UCSD-AML1 (cell line): ENCODE data around the gene RNF215.

ENCODE experiments used
- DNase-seq: peaks from one replicate; lab custom pipeline; 2025; ENCODE audit not compliant: unreplicated experiment; lab: John Stamatoyannopoulos, UW

Gene RNF215

GRCh38 chr22:30386960-30387827 lies at the start of gene RNF215:
RNF215 (minus strand) TSS chr22:30387411; CDS start chr22:30387313, 98 bp downstream.
- peak; percentile 89 for DNase-seq

- DNase-seq, result no peak
These were observed 49.0 kb upstream of the RNF215 start for GRCh38 chr22:30436196-30436595.

- peak; percentile 83 for DNase-seq
These were observed 48.5 kb upstream of the RNF215 start for GRCh38 chr22:30435674-30436126.

DNA sequence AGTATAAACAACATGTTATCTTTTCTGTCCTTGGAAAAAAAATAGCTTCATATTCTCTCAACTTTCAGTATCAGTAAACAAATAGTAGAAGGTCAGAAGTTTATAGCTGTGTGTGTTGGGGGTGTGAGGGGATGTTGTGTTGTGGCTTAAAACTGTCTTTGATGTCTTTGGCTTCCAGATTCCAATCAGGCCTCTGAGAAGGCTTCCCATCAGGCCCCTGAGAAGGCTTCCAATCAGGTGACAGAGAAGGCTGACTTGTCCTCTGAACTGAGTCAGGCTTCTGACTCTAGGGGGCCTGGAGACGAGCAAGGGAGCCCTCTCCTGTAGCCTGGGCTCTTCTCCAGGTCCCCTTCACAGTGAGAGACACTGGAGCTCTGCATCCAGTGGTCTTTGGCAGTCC lies 47.6 kb upstream of the RNF215 start:
- DNase-seq, result no peak

GRCh38 chr22:30433773-30434172 lies 46.6 kb upstream of the RNF215 start:
- DNase-seq, result no peak

GRCh38 chr22:30433227-30433626 lies 46.0 kb upstream of the RNF215 start:
- DNase-seq, result no peak

DNA sequence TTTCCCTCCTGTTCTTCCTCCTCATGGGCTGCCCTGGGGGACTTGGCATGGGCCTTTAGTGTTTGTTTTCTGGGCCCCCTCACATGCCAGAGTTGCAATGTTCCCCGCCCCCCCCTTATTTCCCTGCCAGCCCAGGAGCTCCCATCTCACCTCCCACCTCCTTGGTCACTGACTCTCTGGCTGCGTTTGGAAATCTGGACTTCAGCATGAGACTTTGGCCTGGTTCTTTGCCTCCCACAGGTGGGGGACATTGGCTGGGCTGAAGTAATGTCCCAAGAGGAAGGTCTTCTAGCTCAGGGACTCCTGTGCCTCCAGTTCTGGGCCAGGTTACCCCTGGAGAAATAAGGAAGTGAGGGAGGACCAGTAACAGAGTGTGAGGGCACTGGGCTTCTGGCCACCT lies 45.3 kb upstream of the RNF215 start:
- DNase-seq, result no peak

- no peak for DNase-seq
These were observed 44.9 kb upstream of the RNF215 start for GRCh38 chr22:30432096-30432495.

GRCh38 chr22:30430933-30431332 lies 43.7 kb upstream of the RNF215 start:
- DNase-seq, result no peak

GRCh38 chr22:30429887-30430286 lies 42.7 kb upstream of the RNF215 start:
- DNase-seq, result no peak

DNA sequence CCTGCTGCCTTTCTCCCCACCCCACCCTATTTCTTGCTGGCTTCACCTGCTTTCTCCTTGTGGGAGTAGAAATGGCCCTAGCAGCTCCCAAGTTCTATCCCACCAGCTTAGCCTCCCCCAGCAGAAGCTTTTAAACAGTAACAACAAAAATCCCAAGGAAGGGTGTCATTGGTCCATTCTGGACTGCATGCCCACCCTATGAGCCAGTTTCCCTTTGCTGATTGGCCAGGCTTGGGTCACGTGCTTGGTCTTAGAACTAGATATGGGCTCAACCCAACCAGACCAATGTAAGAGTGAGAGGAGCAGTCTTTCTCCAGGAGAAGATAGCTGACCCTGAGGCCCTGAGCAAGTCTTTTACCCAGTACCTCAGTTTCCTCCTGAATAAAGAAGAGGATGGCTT lies 40.7 kb upstream of the RNF215 start:
- DNase-seq, result no peak

DNA sequence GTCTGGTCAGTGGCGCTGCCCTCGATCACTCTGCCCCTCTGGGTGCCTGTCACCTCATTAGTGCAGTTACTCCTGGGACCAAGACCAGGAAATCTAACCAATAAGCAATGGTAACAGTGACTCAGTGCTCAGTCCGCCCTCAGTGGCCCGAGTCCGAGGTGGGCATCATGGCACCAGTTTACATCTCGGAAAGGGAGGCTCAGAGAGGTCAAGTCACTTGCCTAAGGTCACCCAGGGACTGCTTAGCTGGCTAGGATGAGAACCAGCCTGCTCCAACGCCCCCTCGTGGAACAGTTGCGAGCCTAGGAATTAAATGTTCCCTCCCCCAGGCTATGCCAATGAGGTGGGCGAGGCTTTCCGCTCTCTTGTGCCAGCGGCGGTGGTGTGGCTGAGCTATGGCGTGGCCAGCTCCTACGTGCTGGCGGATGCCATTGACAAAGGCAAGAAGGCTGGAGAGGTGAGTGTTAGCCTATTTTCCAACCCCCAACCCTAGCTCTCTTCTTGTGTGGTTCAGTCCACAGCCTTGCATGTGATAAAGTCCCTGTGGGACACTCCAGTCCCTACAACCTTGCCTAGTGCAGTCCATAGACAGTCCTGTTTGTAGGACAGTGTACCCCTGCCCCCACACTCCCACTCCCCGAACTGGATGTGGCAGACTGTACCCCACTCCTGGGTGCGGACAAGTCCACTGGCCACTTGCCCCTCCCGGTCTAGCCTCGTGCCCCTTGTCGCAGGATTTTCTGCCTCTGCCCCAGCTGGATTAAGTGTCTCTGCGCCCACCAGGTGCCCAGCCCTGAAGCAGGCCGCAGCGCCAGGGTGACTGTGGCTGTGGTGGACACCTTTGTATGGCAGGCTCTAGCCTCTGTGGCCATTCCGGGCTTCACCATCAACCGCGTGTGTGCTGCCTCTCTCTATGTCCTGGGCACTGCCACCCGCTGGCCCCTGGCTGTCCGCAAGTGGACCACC lies 39.5 kb upstream of the RNF215 start:
- peak; percentile 76 for DNase-seq

DNA sequence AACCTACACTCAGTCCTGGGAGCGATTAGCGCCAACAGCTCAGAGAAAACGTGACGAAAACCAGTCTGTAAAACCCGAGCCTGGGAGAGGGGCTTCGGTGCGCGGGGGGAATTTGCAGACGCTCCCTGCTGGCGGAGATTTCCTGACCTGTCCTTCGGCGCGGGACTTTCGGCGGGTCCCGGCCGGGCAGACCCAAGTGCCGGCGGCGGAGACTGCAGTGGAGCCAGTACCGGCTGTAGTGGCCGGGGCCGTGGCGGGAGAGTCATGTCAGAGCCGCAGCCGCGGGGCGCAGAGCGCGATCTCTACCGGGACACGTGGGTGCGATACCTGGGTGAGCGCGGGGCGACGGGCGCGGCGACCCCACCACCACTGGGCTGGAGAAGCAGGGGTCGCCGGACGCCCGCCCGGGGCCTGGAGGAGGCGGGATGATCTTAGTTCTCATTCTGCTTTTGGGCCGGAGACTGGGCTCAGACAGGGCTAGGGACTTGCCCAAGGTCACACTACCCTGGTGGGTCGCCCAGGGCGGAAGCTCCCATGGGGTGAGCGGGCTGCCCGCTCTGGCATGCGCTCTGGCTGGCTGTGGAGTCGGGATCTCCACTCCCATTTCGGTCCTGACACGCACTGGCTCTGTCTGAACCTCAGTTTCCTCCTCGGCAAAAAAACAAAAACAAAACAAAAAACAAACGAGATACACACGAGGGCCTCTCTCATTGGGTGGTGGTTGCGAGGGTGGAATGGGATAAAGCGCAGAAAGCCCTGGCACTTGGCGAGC lies 38.6 kb upstream of the RNF215 start, which contains the start of gene MTFP1:
Gene MTFP1, plus strand, starts transcription at position 153 of the 772 bp plus-strand sequence. Its CDS starts 112 bp downstream, at position 265.
- peak; percentile 64 for DNase-seq

- DNase-seq, result no peak
These were observed 38.1 kb upstream of the RNF215 start for GRCh38 chr22:30425327-30425615.

- no peak for DNase-seq
These were observed 37.5 kb upstream of the RNF215 start for GRCh38 chr22:30424534-30425326.

DNA sequence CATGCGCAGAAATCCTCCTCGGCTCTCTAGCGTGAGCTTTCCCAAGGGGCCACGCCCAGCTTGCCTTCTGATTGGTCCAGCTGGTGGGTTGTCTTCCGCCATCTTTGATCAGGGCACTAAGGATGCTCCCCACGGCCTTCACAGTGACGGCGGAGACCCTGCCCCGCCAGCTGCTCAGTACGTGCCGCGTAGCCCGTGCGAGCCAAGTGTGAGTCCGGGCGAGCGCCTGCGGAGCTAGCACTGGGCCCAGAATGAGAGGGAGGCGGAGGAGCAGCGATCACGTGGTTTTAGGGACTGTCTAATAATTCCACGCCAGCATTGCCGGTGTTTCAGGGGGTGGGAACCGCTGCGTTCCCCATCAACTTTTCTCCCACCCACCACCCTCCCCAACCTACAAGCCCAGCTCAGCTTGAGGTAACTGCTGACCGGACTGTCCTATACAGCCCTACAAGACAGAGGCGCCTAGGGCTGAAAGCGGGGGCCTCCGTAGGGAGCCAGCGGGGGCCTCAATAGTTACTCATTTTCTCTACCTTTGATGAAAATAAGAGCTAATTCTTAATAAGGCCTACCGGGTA lies 36.8 kb upstream of the RNF215 start:
- DNase-seq, result peak; percentile 99

GRCh38 chr22:30423301-30423958 lies 36.2 kb upstream of the RNF215 start:
- no peak for DNase-seq

- DNase-seq, result peak; percentile 63
These were observed 35.5 kb upstream of the RNF215 start for GRCh38 chr22:30422481-30423300.
